H9 (cell line): ENCODE data around the gene ROBO2. TPM values are rescaled to one million over a fixed set of nuclear protein-coding genes. Genes with fewer than 3 reads are reported as not detected.

Source experiments
- DNase-seq: peaks from one replicate; pipeline ENCODE4 v3.0.0-alpha.2; 2017
- H2AFZ ChIP-seq: one replicate; pipeline ENCODE4 v1.6.1; 2013; ENCODE audit warnings: mild to moderate bottlenecking, low read length, control low read depth, moderate library complexity
- H2AK5ac ChIP-seq: 2 replicates; pipeline ENCODE4 v1.6.1; 2013; ENCODE audit warnings: low read length, control low read depth, mixed read lengths; ENCODE audit not compliant: insufficient read length
- H2BK120ac ChIP-seq: one replicate; pipeline ENCODE4 v1.6.1; 2013; ENCODE audit warnings: low read depth, mild to moderate bottlenecking, low read length, control low read depth, inconsistent platforms; ENCODE audit not compliant: poor library complexity, severe bottlenecking
- H2BK12ac ChIP-seq: 2 replicates; pipeline ENCODE4 v1.6.1; 2013; ENCODE audit warnings: low read length, control low read depth, mixed read lengths, low read depth; ENCODE audit not compliant: insufficient read length
- H2BK15ac ChIP-seq: 2 replicates; pipeline ENCODE4 v1.6.1; 2013; ENCODE audit warnings: low read depth, low read length, control low read depth
- H2BK20ac ChIP-seq: one replicate; pipeline ENCODE4 v1.6.1; 2013; ENCODE audit warnings: low read depth, mild to moderate bottlenecking, low read length, control low read depth, inconsistent platforms; ENCODE audit not compliant: poor library complexity, severe bottlenecking
- H2BK5ac ChIP-seq: 2 replicates; pipeline ENCODE4 v1.6.1; 2013; ENCODE audit warnings: low read length, control low read depth, mixed read lengths; ENCODE audit not compliant: insufficient read length
- H3K14ac ChIP-seq: 2 replicates; pipeline ENCODE4 v1.6.1; 2013; ENCODE audit warnings: low read length, control low read depth; ENCODE audit not compliant: insufficient read depth
- H3K18ac ChIP-seq: 2 replicates; pipeline ENCODE4 v1.6.1; 2013; ENCODE audit warnings: low read depth, mild to moderate bottlenecking, mixed read lengths, low read length, control low read depth; ENCODE audit not compliant: insufficient read length
- H3K23ac ChIP-seq: 2 replicates; pipeline ENCODE4 v1.6.1; 2013; ENCODE audit warnings: low read length, control low read depth, mixed read lengths, low read depth; ENCODE audit not compliant: insufficient read length
- H3K23me2 ChIP-seq: 2 replicates; pipeline ENCODE4 v1.6.1; 2013; ENCODE audit warnings: low read depth, mild to moderate bottlenecking, mixed read lengths, low read length, control low read depth; ENCODE audit not compliant: insufficient read length, poor library complexity, severe bottlenecking
- H3K27ac ChIP-seq: 2 replicates; pipeline ENCODE4 v1.5.1; 2013; ENCODE audit warnings: low read length, control low read depth, mixed read lengths, low read depth; ENCODE audit not compliant: insufficient read length
- H3K27me3 ChIP-seq: 2 replicates; pipeline ENCODE4 v1.6.1; 2013; ENCODE audit warnings: low read length, control low read depth, inconsistent platforms; ENCODE audit not compliant: insufficient read depth
- H3K4ac ChIP-seq: 2 replicates; pipeline ENCODE4 v1.6.1; 2013; ENCODE audit warnings: low read depth, mild to moderate bottlenecking, control low read depth, inconsistent platforms, low read length, moderate library complexity
- H3K4me1 ChIP-seq: 2 replicates; pipeline ENCODE4 v1.6.1; 2013; ENCODE audit warnings: low read length, control low read depth, inconsistent platforms; ENCODE audit not compliant: insufficient read depth
- H3K4me2 ChIP-seq: 2 replicates; pipeline ENCODE4 v1.6.1; 2013; ENCODE audit warnings: low read length, control low read depth, mixed read lengths; ENCODE audit not compliant: insufficient read length, insufficient read depth
- H3K56ac ChIP-seq: 2 replicates; pipeline ENCODE4 v1.6.1; 2013; ENCODE audit warnings: low read depth, mild to moderate bottlenecking, mixed read lengths, low read length, control low read depth; ENCODE audit not compliant: insufficient read length
- H3K79me1 ChIP-seq: 2 replicates; pipeline ENCODE4 v1.6.1; 2013; ENCODE audit warnings: low read depth, mild to moderate bottlenecking, moderate library complexity, low read length, control low read depth, inconsistent platforms; ENCODE audit not compliant: insufficient read depth, poor library complexity, severe bottlenecking
- H3K79me2 ChIP-seq: 2 replicates; pipeline ENCODE4 v1.6.1; 2013; ENCODE audit warnings: low read length, control low read depth, inconsistent platforms; ENCODE audit not compliant: insufficient read depth
- H3K9ac ChIP-seq: 2 replicates; pipeline ENCODE4 v1.6.1; 2013; ENCODE audit warnings: low read length, control low read depth, mixed read lengths; ENCODE audit not compliant: insufficient read length; ENCODE audit errors: extremely low read depth
- H3K9me3 ChIP-seq: one replicate; pipeline ENCODE4 v1.6.1; 2013; ENCODE audit warnings: low read depth, low read length, inconsistent platforms; ENCODE audit not compliant: control insufficient read depth
- H3T11ph ChIP-seq: one replicate; pipeline ENCODE4 v1.6.1; 2013; ENCODE audit warnings: mild to moderate bottlenecking, low read length, control low read depth, inconsistent platforms
- H4K20me1 ChIP-seq: one replicate; pipeline ENCODE4 v1.6.1; 2013; ENCODE audit not compliant: control insufficient read depth, insufficient read length, insufficient read depth
- H4K5ac ChIP-seq: 2 replicates; pipeline ENCODE4 v1.6.1; 2013; ENCODE audit warnings: low read depth, mild to moderate bottlenecking, mixed read lengths, low read length, control low read depth; ENCODE audit not compliant: insufficient read length
- H4K8ac ChIP-seq: replicated peaks from 2 replicates; pipeline ENCODE4 v1.6.1; 2013; ENCODE audit warnings: low read length, control low read depth, mixed read lengths, low read depth; ENCODE audit not compliant: insufficient read length
- H4K91ac ChIP-seq: 2 replicates; pipeline ENCODE4 v1.6.1; 2013; ENCODE audit warnings: low read depth, mild to moderate bottlenecking, moderate library complexity, mixed read lengths, low read length, control low read depth; ENCODE audit not compliant: insufficient read length
- H3K27ac Mint-ChIP-seq, 3 experiments: 2 replicates in 2 of 3; 3 replicates in 1 of 3; pipeline ENCODE4 v1.8.0; 2020 to 2021; ENCODE audit warnings: mixed read lengths in 3 of 3, mild to moderate bottlenecking in 1 of 3, moderate library complexity in 1 of 3
- H3K27me3 Mint-ChIP-seq: 2 replicates; pipeline ENCODE4 v1.8.0; 2021; ENCODE audit warnings: low read depth, mild to moderate bottlenecking, moderate library complexity, mixed read lengths
- H3K36me3 Mint-ChIP-seq, 3 experiments: 2 replicates in 2 of 3; 3 replicates in 1 of 3; pipeline ENCODE4 v1.8.0; 2020 to 2021; ENCODE audit warnings: low read depth in 3 of 3, mixed read lengths in 3 of 3; ENCODE audit not compliant: insufficient read depth in 1 of 3
- H3K4me1 Mint-ChIP-seq, 2 experiments: 2 replicates each; pipeline ENCODE4 v1.8.0; 2020; ENCODE audit warnings: mixed read lengths in 2 of 2
- H3K4me3 Mint-ChIP-seq, 2 experiments: 2 replicates in 1 of 2; 3 replicates in 1 of 2; pipeline ENCODE4 v1.8.0; 2020 to 2021; ENCODE audit warnings: mild to moderate bottlenecking in 2 of 2, mixed read lengths in 2 of 2, moderate library complexity in 1 of 2
- H3K9me3 Mint-ChIP-seq, 2 experiments: 2 replicates in 1 of 2; 3 replicates in 1 of 2; pipeline ENCODE4 v1.8.0; 2020; ENCODE audit warnings: mild to moderate bottlenecking in 2 of 2, mixed read lengths in 2 of 2, moderate library complexity in 1 of 2
- CTCF ChIP-seq: fragments of 200-600 bp; sonication (generic); conservative IDR thresholded peaks from 3 replicates; pipeline ENCODE4 v1.8.0; 2021; ENCODE audit warnings: antibody characterized with exemption, mild to moderate bottlenecking
- WGBS: extraction: QIAGEN DNeasy Blood & Tissue Kit; methylation state at CpG from one replicate; pipeline ENCODE4 v1.1.7; 2013; ENCODE audit warnings: missing lambda C conversion rate, low lambda C conversion rate, mixed read lengths; ENCODE audit not compliant: insufficient read length; ENCODE audit errors: extremely low coverage; 5-methylcytosine and 5-hydroxymethylcytosine counted together
- total RNA-seq: library from RNA; stranded (reverse); gene quantifications from 2 replicates; pipeline ENCODE4 v1.2.1, GENCODE V29; 2021

Gene ROBO2
- total RNA-seq, 1 experiment from 2014 or later, result 2.3 TPM

DNA sequence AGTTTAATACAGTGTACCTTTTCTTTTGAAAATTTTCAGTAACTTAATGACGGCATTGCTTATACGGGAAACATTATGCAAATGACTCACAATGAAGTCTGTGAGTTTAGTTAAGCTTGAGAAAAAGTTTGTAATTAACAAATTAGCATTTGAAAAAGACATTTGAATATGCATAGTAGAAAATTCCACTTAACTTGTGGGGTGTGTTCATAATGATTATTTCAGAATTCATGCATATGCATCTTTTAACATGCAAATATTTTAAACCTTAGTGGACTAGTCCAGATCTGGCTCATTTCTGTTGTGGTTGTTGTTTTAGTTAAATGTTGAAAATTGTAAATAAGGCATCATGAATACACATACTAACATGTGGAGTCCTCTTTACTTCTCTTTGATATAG is 239.4 kb downstream of the ROBO2 start:
- H3K27me3 Mint-ChIP-seq, result no peaks in the 10 kb centered on the region

More for the DNA sequence above, 239.4 kb downstream of the ROBO2 start:
- Histone ChIP-seq H3K23ac (no peak overlapping the region), H3K79me1 (no peaks in the 10 kb centered on the region), H4K8ac (no peak overlapping the region), H3K23me2 (no peaks in the 10 kb centered on the region), H2BK5ac (no peak overlapping the region), H2BK120ac (no peak overlapping the region), H3K9me3 (no peaks in the 10 kb centered on the region), H4K20me1 (no peaks in the 10 kb centered on the region), H3K4ac (no peak overlapping the region), H3K27me3 (no peaks in the 10 kb centered on the region), H3K4me1 (peaks cover 4% of the 10 kb centered on the region; the same call in 1 of the 2 replicates), H3K9ac (no peak overlapping the region), H3K56ac (no peak overlapping the region), H3K4me2 (no peak overlapping the region), H2BK20ac (no peak overlapping the region), H3K14ac (no peak overlapping the region), H3K79me2 (no peaks in the 10 kb centered on the region), H3K27ac (no peak overlapping the region), H2BK15ac (no peak overlapping the region), H2AK5ac (no peak overlapping the region), H4K5ac (no peak overlapping the region), H4K91ac (no peak overlapping the region), H3K18ac (no peak overlapping the region), H2AFZ (no peak overlapping the region), H2BK12ac (no peak overlapping the region), H3T11ph (no peak overlapping the region)
- Mint-ChIP-seq H3K9me3 (peaks cover 4 to 7% of the 10 kb centered on the region in 2 experiments; a peak in 3 of 5 replicates), H3K27ac (no peak overlapping the region), H3K36me3 (peaks cover 0 to 5% (median 4%) of the 10 kb centered on the region in 3 experiments; a peak in 3 of 7 replicates), H3K4me3 (no peak overlapping the region), H3K4me1 (peaks cover 16% of the 10 kb centered on the region in 2 experiments)
- no peak for DNase-seq
- WGBS, result no CpG with 5 or more reads among the region's 2 CpGs
- no peak for TF ChIP-seq CTCF
